ENCODE results near the gene RAB5B. TPM values are rescaled to one million over a fixed set of nuclear protein-coding genes. Genes with fewer than 3 reads are reported as not detected.
"Not testable (repeated sequence)": the region's sequence is repeated elsewhere in the genome, so short reads cannot be mapped to it uniquely, and the experiment has no call there.

Gene RAB5B
- total RNA-seq, 4 donors from 2014 or later: 116 to 189 (median 138) TPM

DNA sequence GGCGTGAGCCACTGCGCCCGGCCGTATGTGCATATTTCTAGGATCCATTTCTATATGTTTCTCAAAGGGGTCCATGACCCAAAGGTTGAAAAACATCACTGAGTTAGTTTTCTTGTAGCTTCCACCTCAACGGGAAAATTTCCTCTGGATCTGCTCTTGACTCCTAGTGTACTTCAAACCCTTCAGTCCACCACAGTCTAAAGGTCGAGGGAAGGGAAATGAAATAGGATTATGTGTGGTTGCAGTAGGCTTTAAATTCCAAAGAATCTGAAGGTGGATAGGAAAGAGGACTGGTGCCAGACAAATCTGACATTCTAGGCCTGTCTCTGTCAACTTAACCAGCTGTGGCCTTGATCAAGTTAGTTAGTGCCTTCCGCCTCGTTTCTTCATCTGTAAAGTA lies 21.5 kb downstream of the RAB5B start:
- Histone ChIP-seq H3K9me3 (no peaks in the 10 kb centered on the region), H3K36me3 (peaks cover 41 to 65% (median 52%) of the 10 kb centered on the region in 4 donors), H3K4me3 (no peak overlapping the region), H3K27me3 (no peaks in the 10 kb centered on the region), H3K4me1 (peaks cover 9 to 26% (median 19%) of the 10 kb centered on the region in 4 donors), H3K27ac (replicated peaks in 1 of 4) (peak overlapping the region in 3 of 4 donors; percentile 81 to 90 (median 81))
- no peak for DNase-seq (ENCODE audit: extremely low spot score)
- intact Hi-C loops (cut with DNase I): loop anchor here (5.0 kb wide), 1 partner anchor 107 kb away; the partner anchor contains the start of gene PA2G4
- 77% methylated on average over 8 of the region's 8 CpGs for WGBS
- TF ChIP-seq EP300 (IDR thresholded peaks at IDR 0.05) (no peak), POLR2A (IDR thresholded peaks at IDR 0.05; ENCODE audit: low read depth) (no peak), POLR2AphosphoS5 (IDR thresholded peaks at IDR 0.05) (no peak)
- TF ChIP-seq, protein P1, sequence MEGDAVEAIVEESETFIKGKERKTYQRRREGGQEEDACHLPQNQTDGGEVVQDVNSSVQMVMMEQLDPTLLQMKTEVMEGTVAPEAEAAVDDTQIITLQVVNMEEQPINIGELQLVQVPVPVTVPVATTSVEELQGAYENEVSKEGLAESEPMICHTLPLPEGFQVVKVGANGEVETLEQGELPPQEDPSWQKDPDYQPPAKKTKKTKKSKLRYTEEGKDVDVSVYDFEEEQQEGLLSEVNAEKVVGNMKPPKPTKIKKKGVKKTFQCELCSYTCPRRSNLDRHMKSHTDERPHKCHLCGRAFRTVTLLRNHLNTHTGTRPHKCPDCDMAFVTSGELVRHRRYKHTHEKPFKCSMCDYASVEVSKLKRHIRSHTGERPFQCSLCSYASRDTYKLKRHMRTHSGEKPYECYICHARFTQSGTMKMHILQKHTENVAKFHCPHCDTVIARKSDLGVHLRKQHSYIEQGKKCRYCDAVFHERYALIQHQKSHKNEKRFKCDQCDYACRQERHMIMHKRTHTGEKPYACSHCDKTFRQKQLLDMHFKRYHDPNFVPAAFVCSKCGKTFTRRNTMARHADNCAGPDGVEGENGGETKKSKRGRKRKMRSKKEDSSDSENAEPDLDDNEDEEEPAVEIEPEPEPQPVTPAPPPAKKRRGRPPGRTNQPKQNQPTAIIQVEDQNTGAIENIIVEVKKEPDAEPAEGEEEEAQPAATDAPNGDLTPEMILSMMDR (IDR thresholded peaks at IDR 0.05): no peak

- Histone ChIP-seq H3K4me3 (peak overlapping the region; percentile 65 to 73 (median 68)), H3K36me3 (peaks cover 33 to 61% (median 45%) of the 10 kb centered on the region in 4 donors), H3K4me1 (peaks cover 9 to 26% (median 19%) of the 10 kb centered on the region in 4 donors), H3K27me3 (no peaks in the 10 kb centered on the region), H3K9me3 (no peaks in the 10 kb centered on the region), H3K27ac (replicated peaks in 1 of 4) (peak overlapping the region; percentile 81 to 90 (median 81))
- DNase-seq (ENCODE audit: extremely low spot score): no peak
- WGBS: 26% methylated on average over 14 of the region's 14 CpGs
- intact Hi-C loops (cut with DNase I): loop anchor here (2.0 to 5.0 kb wide), 2 partner anchors 45 to 106 kb away; partner anchors contain the start of genes PA2G4 and RPS26
- TF ChIP-seq, protein P1 (IDR thresholded peaks at IDR 0.05): peak; percentile 77 to 90 (median 90)
- no peak for TF ChIP-seq POLR2A (IDR thresholded peaks at IDR 0.05; ENCODE audit: low read depth)
- TF ChIP-seq EP300 (IDR thresholded peaks at IDR 0.05): no peak
Observed at GRCh38 chr12:55996201-55996714, 22.4 kb downstream of the RAB5B start.

DNA sequence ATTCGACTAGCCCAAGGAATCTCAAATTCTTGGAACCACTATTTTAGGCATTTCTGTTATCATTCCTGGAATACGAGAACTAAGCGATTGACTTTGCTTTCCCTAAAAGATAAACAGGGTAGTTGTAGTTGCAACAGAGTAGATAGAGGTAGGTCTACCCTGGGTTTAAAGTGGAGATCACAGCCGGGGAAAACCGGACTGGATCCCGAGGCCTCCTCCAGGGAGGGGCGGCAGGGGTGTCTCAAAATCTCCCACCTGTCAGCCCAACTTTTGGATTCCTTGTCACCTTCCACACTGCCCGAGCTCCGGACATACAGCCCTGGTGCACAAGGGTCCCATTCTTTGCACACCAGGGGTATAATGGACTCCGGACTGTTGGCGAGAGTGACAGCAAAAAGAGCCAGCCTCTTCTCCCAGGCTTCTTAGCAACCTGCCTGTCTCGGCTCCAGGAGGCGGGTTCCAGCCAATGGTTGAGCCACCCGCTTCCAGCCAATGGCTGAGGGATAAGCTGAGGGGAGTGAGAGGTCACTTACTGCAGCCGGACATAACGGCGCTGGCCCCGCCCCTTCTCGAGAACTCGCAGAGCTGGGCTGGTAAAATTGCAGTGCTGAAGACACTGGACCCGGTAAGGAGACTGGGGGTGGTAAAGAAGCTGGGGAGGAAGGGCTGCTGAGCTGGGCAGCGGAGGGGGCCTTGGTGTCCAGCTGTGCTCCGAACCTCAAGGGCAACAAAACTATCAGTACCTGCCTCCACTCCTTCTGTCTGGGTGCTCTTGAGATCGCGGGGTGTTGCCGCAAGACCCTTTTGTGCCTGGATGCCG lies 23.0 kb downstream of the RAB5B start, which contains the start of gene SUOX:
Gene SUOX, plus strand, starts transcription at position 562 of the 820 bp plus-strand sequence. CDS start 4,946 bp downstream, outside the sequence.
- H3K36me3 ChIP-seq: peaks cover 27 to 61% (median 43%) of the 10 kb centered on the region in 4 donors
- peak within 1 kb of the TSS; percentile 65 to 73 (median 68) for H3K4me3 ChIP-seq
- TF ChIP-seq POLR2AphosphoS5 (IDR thresholded peaks at IDR 0.05) (peak; percentile 85 to 87), EP300 (IDR thresholded peaks at IDR 0.05) (no peak), POLR2A (IDR thresholded peaks at IDR 0.05; ENCODE audit: low read depth) (no peak)
- TF ChIP-seq, protein P1 (IDR thresholded peaks at IDR 0.05): no peak
- DNase-seq (ENCODE audit: extremely low spot score): peak; percentile 99
- H3K4me1 ChIP-seq: peaks cover 9 to 26% (median 19%) of the 10 kb centered on the region in 4 donors
- WGBS: 2% methylated on average over 18 of the region's 27 CpGs
- peak within 1 kb of the TSS; percentile 81 to 90 (median 81) for H3K27ac ChIP-seq (replicated peaks in 1 of 4)
- intact Hi-C loops (cut with DNase I): loop anchor here (2.0 to 5.0 kb wide), 2 partner anchors 44 to 105 kb away; partner anchors contain the start of genes PA2G4 and RPS26
- H3K27me3 ChIP-seq: no peaks in the 10 kb centered on the region
- H3K9me3 ChIP-seq: no peaks in the 10 kb centered on the region

- 6% methylated on average over 3 of the region's 5 CpGs for WGBS
- H3K4me1 ChIP-seq: peaks cover 9 to 26% (median 19%) of the 10 kb centered on the region in 4 donors
- DNase-seq (ENCODE audit: extremely low spot score): no peak
- H3K27me3 ChIP-seq: no peaks in the 10 kb centered on the region
- H3K27ac ChIP-seq (replicated peaks in 1 of 4): peak overlapping the region; percentile 81 to 90 (median 81)
- H3K9me3 ChIP-seq: no peaks in the 10 kb centered on the region
- H3K4me3 ChIP-seq: peak overlapping the region; percentile 65 to 73 (median 68)
- H3K36me3 ChIP-seq: peaks cover 21 to 61% (median 43%) of the 10 kb centered on the region in 4 donors
- intact Hi-C loops (cut with DNase I): loop anchor here (2.0 to 5.0 kb wide), 2 partner anchors 43 to 105 kb away; partner anchors contain the start of genes PA2G4 and RPS26
- TF ChIP-seq, protein P1 (IDR thresholded peaks at IDR 0.05): no peak
- TF ChIP-seq POLR2AphosphoS5 (IDR thresholded peaks at IDR 0.05) (no peak), EP300 (IDR thresholded peaks at IDR 0.05) (no peak), POLR2A (IDR thresholded peaks at IDR 0.05; ENCODE audit: low read depth) (no peak)
Observed at GRCh38 chr12:55997535-55997859, 23.6 kb downstream of the RAB5B start.

- DNase-seq (ENCODE audit: extremely low spot score); H3K9me3 ChIP-seq; H3K4me3 ChIP-seq; H3K27ac ChIP-seq (replicated peaks in 1 of 4); H3K27me3 ChIP-seq: not testable (repeated sequence)
- Histone ChIP-seq H3K36me3 (peaks cover 4 to 61% (median 40%) of the 10 kb centered on the region in 4 donors), H3K4me1 (peaks cover 9 to 26% (median 19%) of the 10 kb centered on the region in 4 donors)
- intact Hi-C loops (cut with DNase I): loop anchor here (5.0 kb wide), 1 partner anchor 103 kb away; the partner anchor contains the start of gene PA2G4
- WGBS: 78% methylated on average over 6 of the region's 6 CpGs
Observed at GRCh38 chr12:55999522-55999921, 25.6 kb downstream of the RAB5B start.

GRCh38 chr12:55999999-56000540 lies 26.2 kb downstream of the RAB5B start:
- not testable (repeated sequence) for H3K27ac ChIP-seq (replicated peaks in 1 of 4); DNase-seq (ENCODE audit: extremely low spot score); H3K4me3 ChIP-seq; H3K27me3 ChIP-seq; H3K9me3 ChIP-seq
- 93% methylated on average over 22 of the region's 33 CpGs for WGBS
- Histone ChIP-seq H3K36me3 (peaks cover 4 to 61% (median 37%) of the 10 kb centered on the region in 4 donors), H3K4me1 (peaks cover 9 to 26% (median 19%) of the 10 kb centered on the region in 4 donors)
- intact Hi-C loops (cut with DNase I): loop anchor here (5.0 kb wide), 1 partner anchor 102 kb away; the partner anchor contains the start of gene PA2G4

Data from esophagus muscularis mucosa (tissue), 4 donors.